Upper lobe of left lung (tissue), 4 donors: Measurements from ENCODE around the gene MUC13.

Source experiments
- EP300 ChIP-seq, 4 donors: sonication (generic); formaldehyde crosslinking; IDR thresholded peaks; one replicate each; pipeline ENCODE4 v1.5.1; 2017; ENCODE audit warnings: antibody characterized with exemption in 4 of 4, control low read depth in 2 of 4
- POLR2A ChIP-seq, 4 donors: fragments of 450-650 bp; IDR thresholded peaks; one replicate each; pipeline ENCODE4 v1.5.1; 2016 to 2017; ENCODE audit warnings: antibody characterized with exemption in 4 of 4, mild to moderate bottlenecking in 2 of 4
- POLR2AphosphoS5 ChIP-seq, 2 donors: sonication (generic); formaldehyde crosslinking; IDR thresholded peaks; one replicate each; pipeline ENCODE4 v1.5.1; 2017; ENCODE audit warnings: antibody characterized with exemption in 2 of 2
- TF ChIP-seq, protein P1 (sequence below), 6 experiments: fragments of 450-650 bp in 4 of 6; fragments of 200-600 bp in 2 of 6; sonication (generic) in 2 of 6; IDR thresholded peaks; one replicate each; pipeline ENCODE4 v1.5.1; 2016 to 2019; ENCODE audit warnings: antibody characterized with exemption in 6 of 6

DNA sequence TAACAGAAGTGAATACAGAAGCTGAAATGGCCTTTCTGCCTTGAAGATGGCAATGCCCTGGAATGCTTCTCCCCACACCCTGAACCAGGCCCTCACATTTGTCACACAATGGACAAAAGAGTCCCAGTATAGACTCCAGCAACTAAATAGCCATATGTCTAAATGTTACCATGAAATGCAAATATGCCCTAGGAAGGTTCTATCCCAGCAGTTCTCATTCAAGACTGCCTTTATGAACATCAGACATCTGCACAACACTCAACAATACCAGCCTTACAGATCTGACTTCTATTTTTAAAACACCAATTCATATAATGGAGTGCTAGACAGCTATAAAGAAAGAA lies 55.2 kb downstream of the MUC13 start:
- TF ChIP-seq, protein P1, sequence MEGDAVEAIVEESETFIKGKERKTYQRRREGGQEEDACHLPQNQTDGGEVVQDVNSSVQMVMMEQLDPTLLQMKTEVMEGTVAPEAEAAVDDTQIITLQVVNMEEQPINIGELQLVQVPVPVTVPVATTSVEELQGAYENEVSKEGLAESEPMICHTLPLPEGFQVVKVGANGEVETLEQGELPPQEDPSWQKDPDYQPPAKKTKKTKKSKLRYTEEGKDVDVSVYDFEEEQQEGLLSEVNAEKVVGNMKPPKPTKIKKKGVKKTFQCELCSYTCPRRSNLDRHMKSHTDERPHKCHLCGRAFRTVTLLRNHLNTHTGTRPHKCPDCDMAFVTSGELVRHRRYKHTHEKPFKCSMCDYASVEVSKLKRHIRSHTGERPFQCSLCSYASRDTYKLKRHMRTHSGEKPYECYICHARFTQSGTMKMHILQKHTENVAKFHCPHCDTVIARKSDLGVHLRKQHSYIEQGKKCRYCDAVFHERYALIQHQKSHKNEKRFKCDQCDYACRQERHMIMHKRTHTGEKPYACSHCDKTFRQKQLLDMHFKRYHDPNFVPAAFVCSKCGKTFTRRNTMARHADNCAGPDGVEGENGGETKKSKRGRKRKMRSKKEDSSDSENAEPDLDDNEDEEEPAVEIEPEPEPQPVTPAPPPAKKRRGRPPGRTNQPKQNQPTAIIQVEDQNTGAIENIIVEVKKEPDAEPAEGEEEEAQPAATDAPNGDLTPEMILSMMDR (IDR thresholded peaks at IDR 0.05): no peak
- TF ChIP-seq POLR2A (IDR thresholded peaks at IDR 0.05) (no peak), EP300 (IDR thresholded peaks at IDR 0.05) (no peak), POLR2AphosphoS5 (IDR thresholded peaks at IDR 0.05) (no peak)
